Stimulated activated naive B cell treated with anti-CD40 and anti-IgM and Interleukin-4, amounts not matched to agents 10 μg/mL and 1 μg/mL and 100 μg/mL, for 72 hours (primary cell): Measurements from ENCODE around the gene GLYAT.
"Not testable (repeated sequence)": the region's sequence is repeated elsewhere in the genome, so short reads cannot be mapped to it uniquely, and the experiment has no call there.

Source experiments
- ATAC-seq, 2 donors: fragments of 150-1000 bp; cut with Tn5 transposase; replicated peaks; 2 replicates each; pipeline ENCODE4 v1.10.0; 2021; ENCODE audit warnings: moderate library complexity in 1 of 2
- DNase-seq: peaks from one replicate; pipeline ENCODE4 v3.0.0; 2021
- H3K27ac Mint-ChIP-seq: one replicate; pipeline ENCODE4 v1.8.0; 2022; ENCODE audit warnings: mild to moderate bottlenecking, mixed read lengths
- H3K27me3 Mint-ChIP-seq, 2 donors: one replicate each; pipeline ENCODE4 v1.8.0; 2022; ENCODE audit warnings: mixed read lengths in 2 of 2
- H3K36me3 Mint-ChIP-seq, 2 donors: one replicate each; pipeline ENCODE4 v1.8.0; 2022; ENCODE audit warnings: mixed read lengths in 2 of 2, mild to moderate bottlenecking in 1 of 2
- H3K4me1 Mint-ChIP-seq, 2 donors: one replicate each; pipeline ENCODE4 v1.8.0; 2022; ENCODE audit warnings: mixed read lengths in 2 of 2, mild to moderate bottlenecking in 1 of 2
- H3K4me3 Mint-ChIP-seq, 2 donors: one replicate each; pipeline ENCODE4 v1.8.0; 2022; ENCODE audit warnings: mild to moderate bottlenecking in 2 of 2, mixed read lengths in 2 of 2, moderate library complexity in 1 of 2
- H3K9me3 Mint-ChIP-seq, 2 donors: one replicate each; pipeline ENCODE4 v1.8.0; 2022; ENCODE audit warnings: mixed read lengths in 2 of 2, mild to moderate bottlenecking in 1 of 2

The GLYAT gene

GRCh38 chr11:58730507-58731089 is 1.1 kb downstream of the GLYAT start:
- no peaks in the 10 kb centered on the region for H3K9me3 Mint-ChIP-seq
- no peak overlapping the region for H3K27ac Mint-ChIP-seq
- H3K27me3 Mint-ChIP-seq: no peaks in the 10 kb centered on the region
- ATAC-seq (no peak), DNase-seq (no peak)
- H3K4me1 Mint-ChIP-seq: peaks cover 14 to 18% of the 10 kb centered on the region in 2 donors
- H3K36me3 Mint-ChIP-seq: no peaks in the 10 kb centered on the region
- no peak overlapping the region for H3K4me3 Mint-ChIP-seq

GRCh38 chr11:58727415-58727797 is 4.3 kb downstream of the GLYAT start:
- H3K4me1 Mint-ChIP-seq: peaks cover 17 to 18% of the 10 kb centered on the region in 2 donors
- H3K4me3 Mint-ChIP-seq: no peak overlapping the region
- no peaks in the 10 kb centered on the region for H3K9me3 Mint-ChIP-seq
- H3K36me3 Mint-ChIP-seq: no peaks in the 10 kb centered on the region
- DNase-seq (no peak), ATAC-seq (peak in 1 of 2 donors; percentile 14)
- peak overlapping the region; percentile 33 for H3K27ac Mint-ChIP-seq
- no peaks in the 10 kb centered on the region for H3K27me3 Mint-ChIP-seq

DNA sequence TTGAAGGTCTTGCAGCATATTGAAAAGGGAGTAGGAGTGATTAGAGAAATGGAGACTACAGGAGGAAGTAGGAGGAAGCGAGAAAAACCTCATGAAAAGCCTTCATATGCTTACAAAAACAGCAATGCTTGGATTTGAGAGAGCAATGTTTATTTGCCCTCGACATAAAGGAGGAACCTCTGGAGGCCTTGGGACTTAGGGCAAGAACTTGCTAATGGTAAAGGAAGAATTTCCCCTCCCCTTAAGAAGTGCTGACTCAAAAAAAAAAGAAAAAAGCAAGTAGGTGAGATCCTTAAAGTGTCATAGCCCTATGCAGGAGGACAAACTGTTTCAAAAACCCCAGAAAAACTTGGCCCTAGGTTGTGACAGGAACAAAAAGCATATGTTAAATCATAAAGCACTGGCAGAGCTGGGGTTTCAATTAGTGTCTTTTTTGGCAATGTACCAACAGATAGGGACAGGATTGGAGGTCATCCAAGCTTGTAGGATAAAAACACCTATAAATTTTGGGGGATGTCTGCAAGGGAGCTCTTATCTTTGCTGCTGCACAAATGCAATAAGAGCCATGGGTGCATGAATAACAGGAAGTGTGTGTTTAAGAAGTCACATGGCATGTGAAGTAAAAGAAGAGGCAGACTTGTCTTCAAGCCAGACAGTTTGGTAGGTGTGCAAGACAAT is 4.9 kb downstream of the GLYAT start:
- Mint-ChIP-seq H3K4me3 (no peak overlapping the region), H3K36me3 (no peaks in the 10 kb centered on the region), H3K9me3 (no peaks in the 10 kb centered on the region), H3K27me3 (no peaks in the 10 kb centered on the region), H3K27ac (peak overlapping the region; percentile 52), H3K4me1 (peaks cover 17 to 18% of the 10 kb centered on the region in 2 donors)
- ATAC-seq: peak; percentile 68 to 71
- DNase-seq: no peak

DNA sequence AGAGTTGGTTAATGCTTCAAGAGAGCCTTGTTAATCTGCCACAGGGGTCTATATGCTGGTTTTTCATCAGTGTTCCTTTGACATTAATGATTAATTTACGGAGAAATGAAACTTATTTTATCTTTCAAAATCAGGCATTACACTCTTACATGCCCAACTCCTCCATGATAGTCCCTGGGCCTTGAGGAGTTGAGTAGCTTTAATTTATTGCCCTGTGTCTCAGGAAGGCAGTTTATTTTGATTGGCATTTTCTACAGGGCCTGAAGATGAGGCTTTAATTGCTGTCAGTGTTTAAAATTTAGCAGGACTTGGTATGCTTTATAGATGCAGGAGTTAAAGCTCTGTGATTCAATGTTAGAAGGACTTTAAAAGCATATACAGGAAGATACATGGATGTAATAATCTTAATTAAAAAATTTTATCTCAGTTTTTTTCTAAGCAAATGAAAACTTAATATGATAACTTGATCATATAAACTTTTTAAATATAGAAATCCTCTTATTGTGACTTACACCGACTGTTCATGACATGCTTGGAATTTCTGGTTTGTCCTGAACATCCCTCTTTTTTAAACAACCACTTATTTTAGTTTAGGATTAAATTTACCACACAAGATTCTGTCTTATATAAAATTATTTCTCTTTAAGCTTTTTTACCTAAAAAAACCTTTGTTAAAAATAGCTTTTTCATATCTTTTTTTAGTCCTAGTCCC is 12.2 kb downstream of the GLYAT start:
- no peak for DNase-seq
- Mint-ChIP-seq H3K27me3 (no peaks in the 10 kb centered on the region), H3K4me1 (peaks cover 2 to 6% of the 10 kb centered on the region in 2 donors), H3K9me3 (no peaks in the 10 kb centered on the region), H3K4me3 (no peak overlapping the region), H3K27ac (no peak overlapping the region), H3K36me3 (no peaks in the 10 kb centered on the region)
- no peak for ATAC-seq

DNA sequence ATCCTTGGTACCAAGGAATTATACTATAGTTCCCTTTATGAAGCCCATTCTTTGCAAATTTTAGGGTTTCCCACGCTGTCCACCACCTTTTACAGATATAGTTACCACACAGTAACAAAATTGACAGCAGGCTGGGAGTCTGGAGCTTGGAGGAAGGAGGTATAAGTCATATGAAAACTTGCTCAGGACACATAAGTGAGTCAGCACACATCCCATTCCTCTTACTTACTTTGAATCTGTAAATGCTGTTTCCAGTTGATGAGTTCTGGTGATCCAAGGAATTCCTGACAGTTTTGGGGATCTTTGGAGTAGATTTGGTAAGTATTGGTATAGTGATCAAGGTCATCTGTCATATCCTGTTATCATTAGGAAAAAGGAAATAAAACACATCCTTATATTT is 19.2 kb downstream of the GLYAT start:
- H3K36me3 Mint-ChIP-seq: no peaks in the 10 kb centered on the region
- no peak overlapping the region for H3K27ac Mint-ChIP-seq
- H3K27me3 Mint-ChIP-seq: no peaks in the 10 kb centered on the region
- no peak overlapping the region for H3K4me3 Mint-ChIP-seq
- no peak for ATAC-seq
- DNase-seq: no peak
- peaks cover under 1 to 3% of the 10 kb centered on the region in 2 donors for H3K9me3 Mint-ChIP-seq
- H3K4me1 Mint-ChIP-seq: peaks cover 2 to 9% of the 10 kb centered on the region in 2 donors

- peaks cover 0 to 4% of the 10 kb centered on the region in 2 donors for H3K36me3 Mint-ChIP-seq
- no peak for ATAC-seq
- no peak overlapping the region for H3K4me3 Mint-ChIP-seq
Observed at GRCh38 chr11:58711832-58712231, 19.9 kb downstream of the GLYAT start.

GRCh38 chr11:58707767-58708166 is 24.0 kb downstream of the GLYAT start:
- H3K36me3 Mint-ChIP-seq: peaks cover 5 to 7% of the 10 kb centered on the region in 2 donors
- no peak for ATAC-seq
- peaks cover 0 to 6% of the 10 kb centered on the region in 2 donors for H3K27me3 Mint-ChIP-seq
- peaks cover 9 to 12% of the 10 kb centered on the region in 2 donors for H3K9me3 Mint-ChIP-seq
- no peaks in the 10 kb centered on the region for H3K4me1 Mint-ChIP-seq
- H3K4me3 Mint-ChIP-seq: no peak overlapping the region
- H3K27ac Mint-ChIP-seq: no peak overlapping the region
- DNase-seq: no peak

More at GRCh38 chr11:58711832-58712231, 19.9 kb downstream of the GLYAT start:
- peaks cover 2 to 9% of the 10 kb centered on the region in 2 donors for H3K4me1 Mint-ChIP-seq
- H3K27me3 Mint-ChIP-seq: no peaks in the 10 kb centered on the region
- H3K9me3 Mint-ChIP-seq: peaks cover 3 to 5% of the 10 kb centered on the region in 2 donors
- no peak for DNase-seq
- no peak overlapping the region for H3K27ac Mint-ChIP-seq

DNA sequence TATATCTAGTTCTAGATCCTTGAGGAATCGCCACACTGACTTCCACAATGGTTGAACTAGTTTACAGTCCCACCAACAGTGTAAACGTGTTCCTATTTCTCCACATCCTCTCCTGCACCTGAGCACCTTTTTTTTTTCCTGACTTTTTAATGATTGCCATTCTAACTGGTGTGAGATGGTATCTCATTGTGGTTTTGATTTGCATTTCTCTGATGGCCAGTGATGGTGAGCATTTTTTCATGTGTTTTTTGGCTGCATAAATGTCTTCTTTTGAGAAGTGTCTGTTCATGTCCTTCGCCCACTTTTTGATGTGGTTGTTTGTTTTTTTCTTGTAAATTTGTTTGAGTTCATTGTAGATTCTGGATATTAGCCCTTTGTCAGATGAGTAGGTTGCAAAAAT is 34.9 kb downstream of the GLYAT start:
- not testable (repeated sequence) for ATAC-seq, H3K27ac Mint-ChIP-seq, H3K4me1 Mint-ChIP-seq, DNase-seq, H3K4me3 Mint-ChIP-seq, H3K36me3 Mint-ChIP-seq, H3K9me3 Mint-ChIP-seq
- H3K27me3 Mint-ChIP-seq: peaks cover 0 to 16% of the 10 kb centered on the region in 2 donors

DNA sequence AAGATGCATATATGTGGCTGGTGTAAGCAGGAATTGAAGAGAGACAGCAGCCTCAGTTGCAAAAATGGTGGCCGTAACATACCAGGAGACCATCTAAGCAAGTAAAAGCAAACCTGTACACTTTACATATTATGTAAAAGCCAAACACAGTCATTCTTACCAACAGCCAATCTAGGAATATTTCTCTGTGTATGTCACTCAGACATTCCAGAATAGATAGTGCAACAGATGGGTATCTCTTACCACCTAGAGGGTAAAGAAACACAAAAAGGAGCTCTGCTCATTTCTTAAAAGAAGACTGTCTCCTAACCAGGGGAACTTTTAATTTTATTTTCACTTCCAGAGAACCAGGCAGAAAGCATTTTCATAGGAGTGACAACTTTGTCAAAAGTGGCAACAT is 38.7 kb downstream of the GLYAT start:
- Mint-ChIP-seq H3K4me1 (no peaks in the 10 kb centered on the region), H3K36me3 (no peaks in the 10 kb centered on the region), H3K9me3 (no peaks in the 10 kb centered on the region), H3K27ac (no peak overlapping the region), H3K27me3 (no peaks in the 10 kb centered on the region), H3K4me3 (no peak overlapping the region)
- DNase-seq (no peak), ATAC-seq (no peak)

DNA sequence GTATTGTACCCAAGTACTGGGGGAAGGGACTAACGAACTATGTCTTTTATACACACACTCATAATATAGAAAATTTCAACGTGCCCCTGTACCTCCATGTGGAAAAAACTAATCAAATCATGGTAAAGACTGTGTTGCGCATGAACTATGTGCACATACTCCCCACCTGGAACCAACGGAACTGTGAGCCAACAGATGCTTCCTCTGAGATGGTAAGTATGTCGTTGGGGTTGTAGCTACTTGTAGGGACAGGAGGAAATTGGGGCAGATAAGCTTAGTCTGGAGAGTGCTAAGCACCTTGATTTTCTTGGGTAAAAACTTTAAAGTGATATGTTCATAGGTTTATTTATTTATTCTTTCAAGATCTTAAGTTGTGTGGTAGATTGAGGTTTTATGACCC is 40.1 kb downstream of the GLYAT start:
- Mint-ChIP-seq H3K36me3 (no peaks in the 10 kb centered on the region), H3K4me1 (no peaks in the 10 kb centered on the region), H3K4me3 (no peak overlapping the region), H3K27me3 (no peaks in the 10 kb centered on the region), H3K9me3 (no peaks in the 10 kb centered on the region), H3K27ac (no peak overlapping the region)
- DNase-seq (no peak), ATAC-seq (no peak)

DNA sequence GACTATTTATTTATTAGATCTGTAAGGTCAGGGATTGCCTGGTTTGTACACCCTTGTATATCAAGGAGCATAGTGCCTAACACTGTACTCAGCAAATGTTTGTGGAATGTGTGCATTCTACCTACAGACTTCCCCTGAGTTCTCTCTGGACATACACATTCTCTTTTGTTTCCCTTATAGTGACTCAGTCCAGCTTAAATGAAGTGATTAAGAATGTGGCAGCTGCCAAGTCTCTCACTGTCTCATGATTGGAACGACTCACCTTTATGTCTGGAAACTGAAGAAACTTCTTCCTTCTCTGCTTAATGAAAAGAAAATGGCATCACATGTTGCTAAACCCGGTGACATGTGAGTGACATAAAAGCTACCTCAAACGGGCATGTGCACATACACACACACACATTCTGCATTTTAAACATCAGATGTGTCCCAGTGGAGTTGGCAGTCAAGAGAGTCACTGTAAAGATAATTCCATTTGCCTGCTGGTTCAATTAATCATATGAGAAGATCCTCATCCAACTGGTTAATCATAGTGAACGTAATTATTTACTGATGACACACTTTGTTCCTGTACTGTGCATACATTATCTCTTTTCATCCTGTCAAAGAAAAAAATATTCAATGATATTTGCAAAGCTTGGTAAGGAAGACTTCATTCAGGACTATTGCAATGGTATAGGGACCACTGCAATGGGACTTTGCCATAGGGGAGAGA is 42.8 kb downstream of the GLYAT start:
- Mint-ChIP-seq H3K36me3 (no peaks in the 10 kb centered on the region), H3K27me3 (no peaks in the 10 kb centered on the region), H3K9me3 (peaks cover 0 to 2% of the 10 kb centered on the region in 2 donors), H3K4me1 (no peaks in the 10 kb centered on the region), H3K4me3 (no peak overlapping the region), H3K27ac (no peak overlapping the region)
- ATAC-seq (no peak), DNase-seq (no peak)

DNA sequence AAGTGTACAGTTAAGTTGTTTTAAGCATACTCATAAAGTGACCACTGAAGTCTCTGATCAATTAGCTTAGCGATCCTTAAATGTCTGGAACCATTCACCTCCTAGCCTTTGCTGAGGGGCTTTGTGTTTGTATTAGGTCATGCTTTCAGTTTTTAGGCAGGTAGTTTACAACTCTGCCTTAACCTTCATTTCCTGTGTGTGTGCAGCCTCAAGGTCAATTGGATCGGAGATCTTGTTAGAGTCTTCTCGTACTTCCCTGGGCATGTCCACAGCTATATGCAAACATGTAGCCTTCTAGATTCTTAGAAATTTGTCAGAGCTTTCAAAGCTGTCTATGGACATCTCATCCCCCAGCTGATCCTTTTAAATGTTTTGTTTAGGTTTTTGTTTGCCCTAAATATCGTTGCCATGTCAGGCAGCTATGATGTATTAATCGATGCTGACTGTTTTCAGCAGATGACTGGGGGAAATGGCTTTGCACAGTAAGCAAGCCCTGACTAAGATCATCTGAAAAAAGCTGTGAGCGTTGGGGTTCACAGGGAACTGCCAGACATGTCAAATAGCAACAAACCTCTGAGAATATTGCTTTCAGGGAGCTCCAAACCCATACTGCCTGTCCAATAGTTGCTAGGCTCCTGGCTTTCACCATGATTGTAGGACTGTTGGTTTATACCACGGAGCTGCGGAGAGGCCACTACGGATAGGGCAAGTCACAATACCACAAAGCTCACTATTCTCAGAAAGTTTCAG is 45.6 kb downstream of the GLYAT start:
- ATAC-seq (no peak), DNase-seq (no peak)
- Mint-ChIP-seq H3K36me3 (peaks cover 0 to 7% of the 10 kb centered on the region in 2 donors), H3K4me3 (no peak overlapping the region), H3K4me1 (no peaks in the 10 kb centered on the region), H3K27ac (no peak overlapping the region), H3K27me3 (peaks cover 6 to 9% of the 10 kb centered on the region in 2 donors), H3K9me3 (peaks cover 0 to 5% of the 10 kb centered on the region in 2 donors)

DNA sequence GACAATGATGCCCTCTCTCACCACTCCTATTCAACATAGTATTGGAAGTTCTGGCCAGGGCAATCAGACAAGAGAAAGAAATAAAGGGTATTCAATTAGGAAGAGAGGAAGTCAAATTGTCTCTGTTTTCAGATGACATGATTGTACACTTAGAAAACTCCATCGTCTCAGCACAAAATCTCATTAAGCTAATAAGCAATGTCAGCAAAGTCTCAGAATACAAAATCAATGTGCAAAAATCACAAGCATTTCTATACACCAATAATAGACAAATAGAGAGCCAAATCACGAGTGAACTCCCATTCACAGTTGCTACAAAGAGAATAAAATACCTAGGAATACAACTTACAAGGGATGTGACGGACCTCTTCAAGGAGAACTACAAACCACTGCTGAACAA is 49.1 kb downstream of the GLYAT start:
- H3K36me3 Mint-ChIP-seq, H3K4me3 Mint-ChIP-seq, H3K9me3 Mint-ChIP-seq, H3K4me1 Mint-ChIP-seq, H3K27ac Mint-ChIP-seq, DNase-seq, ATAC-seq: not testable (repeated sequence)
- peaks cover 15 to 16% of the 10 kb centered on the region in 2 donors for H3K27me3 Mint-ChIP-seq

- not testable (repeated sequence) for H3K4me3 Mint-ChIP-seq, ATAC-seq, DNase-seq, H3K4me1 Mint-ChIP-seq, H3K27ac Mint-ChIP-seq, H3K9me3 Mint-ChIP-seq, H3K36me3 Mint-ChIP-seq
- H3K27me3 Mint-ChIP-seq: peaks cover 11 to 16% of the 10 kb centered on the region in 2 donors
Observed at GRCh38 chr11:58677536-58677935, 54.2 kb downstream of the GLYAT start.
